Middle frontal gyrus (tissue), 1 donor: ENCODE data around the gene TGFB3.
"Not testable (repeated sequence)": the region's sequence is repeated elsewhere in the genome, so short reads cannot be mapped to it uniquely, and the experiment has no call there.

Experiments used
- DNase-seq: peaks from one replicate; pipeline ENCODE4 v3.0.0-alpha.2; 2015; ENCODE audit warnings: low spot score; ENCODE audit errors: extremely low spot score

Gene TGFB3

GRCh38 chr14:75981426-75982265, at the start of gene TGFB3:
TGFB3 (minus strand) TSS chr14:75981995; CDS start chr14:75980893, 1,102 bp downstream.
- no peak for DNase-seq

DNA sequence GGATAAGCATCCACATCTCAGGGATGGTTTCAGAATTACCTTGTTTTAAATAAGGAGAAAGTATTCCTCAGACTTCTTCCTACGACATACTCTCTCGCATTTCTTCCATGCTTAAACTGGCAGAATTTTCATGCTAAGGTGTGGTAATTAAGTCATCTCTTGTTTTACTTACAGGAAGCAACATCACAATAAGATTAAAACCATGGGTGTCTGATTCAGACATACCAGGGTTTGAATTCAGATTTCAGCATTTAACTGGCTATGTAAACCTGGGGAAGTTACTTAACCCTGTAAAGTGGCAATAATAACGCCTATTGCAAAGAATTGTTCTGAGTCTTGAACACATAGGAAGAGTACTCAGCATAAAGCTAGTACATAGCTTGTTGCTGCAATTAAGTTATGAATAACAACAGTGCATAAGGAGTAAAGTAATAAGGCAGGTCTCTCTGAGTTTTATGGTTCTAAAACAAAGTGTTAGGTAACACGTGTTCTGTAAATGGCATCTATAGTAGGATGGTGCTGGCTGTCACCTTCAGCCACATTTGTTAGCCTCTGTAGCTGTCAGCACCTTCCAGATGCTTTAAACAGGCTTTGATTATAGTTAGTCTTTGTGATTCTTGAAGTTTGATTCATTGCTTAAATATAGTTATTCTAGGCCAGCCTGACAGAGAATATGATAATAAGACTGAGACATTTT, 42.6 kb upstream of the TGFB3 start:
- DNase-seq = no peak

GRCh38 chr14:76023757-76024156, 42.0 kb upstream of the TGFB3 start:
- DNase-seq = no peak

- no peak for DNase-seq
Observed at GRCh38 chr14:76022991-76023390, 41.2 kb upstream of the TGFB3 start.

DNA sequence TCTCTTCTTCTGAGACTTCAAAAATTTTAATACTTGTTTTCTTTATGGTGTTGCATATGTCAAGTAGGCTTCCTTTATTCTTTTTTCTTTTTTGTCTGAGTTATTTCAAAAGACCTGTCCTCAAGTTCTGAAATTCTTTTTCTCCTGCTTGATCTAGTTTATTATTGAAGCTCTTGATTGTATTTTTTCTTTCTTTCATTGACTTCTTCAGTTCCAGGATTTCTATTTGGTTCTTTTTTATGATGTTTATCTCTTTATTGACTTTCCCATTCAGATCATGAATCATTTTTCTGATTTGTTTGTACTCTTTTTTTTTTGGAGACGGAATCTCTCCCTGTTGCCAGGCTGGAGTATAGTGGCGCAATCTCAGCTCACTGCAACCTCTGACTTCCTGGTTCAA, 37.9 kb upstream of the TGFB3 start:
- DNase-seq = no peak

DNA sequence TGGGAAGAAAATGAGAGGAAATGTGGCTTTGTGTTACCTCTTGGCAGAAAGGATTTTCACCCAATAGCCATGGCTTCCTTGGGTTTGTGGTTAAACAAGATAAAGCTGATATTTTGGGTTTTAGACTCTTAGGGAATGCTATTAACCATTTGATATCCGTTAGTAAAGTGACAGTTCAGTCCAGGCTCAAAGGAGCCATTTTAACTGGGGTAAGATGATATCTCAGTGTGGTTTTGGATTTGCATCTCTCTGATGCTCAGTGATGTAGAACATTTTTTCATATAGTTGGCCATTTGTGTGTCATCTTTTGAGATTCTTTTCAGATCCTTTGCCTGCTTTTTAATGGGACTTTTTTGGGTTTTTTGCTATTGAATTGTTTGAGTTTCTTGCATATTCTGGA, 33.9 kb upstream of the TGFB3 start:
- DNase-seq = no peak

- no peak for DNase-seq
Observed at GRCh38 chr14:76015191-76015590, 33.4 kb upstream of the TGFB3 start.

DNA sequence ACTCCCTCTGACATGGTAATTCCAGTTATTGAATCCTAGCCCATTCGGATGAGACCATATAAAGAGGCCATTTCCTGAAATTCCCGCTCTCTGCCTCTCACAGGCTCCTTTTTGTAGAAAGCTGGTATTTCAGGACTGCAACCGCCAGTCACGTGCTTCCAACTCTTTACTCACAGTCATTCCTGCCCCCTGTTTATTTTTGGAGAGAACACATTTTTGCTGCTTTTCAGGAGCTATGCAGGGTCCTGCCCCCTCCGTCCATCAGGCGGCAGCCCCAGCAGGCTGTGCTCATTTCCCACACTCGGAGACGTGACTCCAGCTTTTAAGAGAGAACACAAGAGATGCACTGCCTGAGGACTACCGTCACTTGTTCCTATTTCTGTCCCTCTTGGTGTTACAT, 30.6 kb upstream of the TGFB3 start:
- no peak for DNase-seq

DNA sequence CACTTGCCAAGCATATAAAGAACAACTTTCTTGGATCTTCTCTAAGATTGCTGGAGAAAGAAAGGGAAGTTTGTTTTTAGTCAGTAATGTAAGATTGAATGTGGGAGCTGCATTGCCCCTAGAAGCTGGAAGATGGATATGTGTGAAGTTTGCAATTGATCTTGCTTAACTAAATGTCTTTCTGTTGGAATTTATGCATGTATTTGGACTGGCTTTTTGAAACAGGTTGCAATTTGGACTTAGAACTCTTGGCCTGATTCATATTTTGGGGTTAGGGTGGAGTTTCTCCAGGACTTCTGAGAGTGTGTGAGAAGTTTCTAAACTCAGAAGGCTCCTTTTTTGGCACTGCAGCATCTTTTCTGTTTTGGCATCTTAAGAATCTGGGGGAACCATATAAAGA, 30.1 kb upstream of the TGFB3 start:
- DNase-seq = no peak

DNA sequence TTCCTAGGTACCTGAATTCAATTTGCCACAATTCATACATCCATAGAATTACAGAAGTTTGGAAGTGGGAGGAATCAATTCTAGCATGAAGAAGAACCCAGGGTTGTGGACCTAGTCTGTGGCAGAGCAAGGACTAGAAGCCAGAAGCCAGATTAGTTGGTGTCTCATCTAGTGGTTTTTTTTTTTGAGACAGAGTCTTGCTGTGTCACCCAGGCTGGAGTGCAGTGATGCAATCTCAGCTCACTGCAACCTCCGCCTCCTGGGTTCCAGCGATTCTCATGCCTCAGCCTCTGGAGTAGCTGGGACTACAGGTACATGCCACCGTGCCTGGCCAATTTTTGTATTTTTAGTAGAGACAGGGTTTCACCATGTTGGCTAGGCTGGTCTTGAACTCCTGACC, 27.8 kb upstream of the TGFB3 start:
- not testable (repeated sequence) for DNase-seq

DNA sequence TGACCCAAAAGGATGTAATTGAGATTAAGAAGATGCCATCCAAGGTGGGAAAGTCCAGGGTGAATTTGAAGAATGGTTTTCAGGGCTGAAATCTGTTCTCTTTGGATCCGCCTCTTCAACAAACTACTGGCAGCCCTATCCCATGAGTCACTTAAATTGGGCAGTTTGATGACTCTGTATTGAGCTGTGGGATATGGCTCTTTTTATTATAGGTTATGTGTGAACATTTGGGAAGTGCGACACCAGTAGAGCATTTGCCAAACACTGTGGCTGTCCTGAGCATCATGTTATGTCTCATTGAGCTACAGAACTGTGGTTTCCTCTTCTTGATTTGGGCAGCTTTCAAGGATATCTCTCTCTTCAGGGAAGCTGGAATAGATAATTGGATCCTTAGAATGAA, 26.1 kb upstream of the TGFB3 start:
- DNase-seq = no peak

- no peak for DNase-seq
Observed at GRCh38 chr14:76007379-76007778, 25.6 kb upstream of the TGFB3 start.

GRCh38 chr14:76006253-76006652, 24.5 kb upstream of the TGFB3 start:
- DNase-seq = no peak

DNA sequence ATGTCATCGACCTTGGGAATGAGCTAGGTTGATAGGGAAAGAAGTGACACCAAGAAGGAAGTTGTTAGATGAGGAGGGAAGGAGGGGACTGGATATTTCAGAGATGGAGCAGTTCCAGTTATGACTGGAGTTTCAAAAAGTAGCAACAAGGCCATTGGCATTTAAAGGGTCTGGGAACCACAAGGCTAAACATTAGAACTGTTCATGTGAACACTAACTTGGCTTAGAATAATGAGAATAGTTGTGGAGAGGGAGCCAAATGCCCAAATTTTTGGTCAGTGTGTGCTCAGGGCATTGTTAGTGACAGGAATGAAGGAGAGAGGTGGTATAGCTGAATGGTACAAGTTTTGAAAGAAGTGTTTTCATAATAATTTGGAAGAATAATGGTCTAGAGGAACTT, 20.6 kb upstream of the TGFB3 start:
- DNase-seq = no peak

GRCh38 chr14:75999511-76000190, 17.9 kb upstream of the TGFB3 start:
- DNase-seq = no peak

DNA sequence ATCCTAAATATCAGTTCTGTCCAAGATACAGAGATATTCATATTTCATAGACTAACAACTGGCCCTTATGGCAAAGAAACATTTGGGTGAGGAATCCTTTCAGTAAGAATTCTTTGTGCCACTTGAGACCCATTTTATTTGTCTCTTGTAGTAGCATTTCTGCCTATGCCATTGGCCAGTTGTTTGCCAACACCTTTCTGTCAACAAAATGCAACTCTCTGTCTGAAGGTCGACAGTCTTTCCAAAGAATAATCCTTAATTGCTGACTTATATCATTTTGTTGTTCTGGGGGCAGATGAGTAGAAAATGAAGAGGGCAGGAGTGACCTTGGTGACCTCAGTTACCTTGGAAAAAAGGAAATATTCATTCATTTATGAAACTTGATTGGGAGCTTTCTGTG, 14.7 kb upstream of the TGFB3 start:
- DNase-seq = no peak

GRCh38 chr14:75995372-75996041, 13.7 kb upstream of the TGFB3 start:
- DNase-seq = no peak

- DNase-seq = no peak
Observed at GRCh38 chr14:75993567-75994041, 11.8 kb upstream of the TGFB3 start.

GRCh38 chr14:75991753-75992152, 10.0 kb upstream of the TGFB3 start:
- DNase-seq = no peak

- DNase-seq = no peak
Observed at GRCh38 chr14:75990297-75990696, 8.5 kb upstream of the TGFB3 start.

- no peak for DNase-seq
Observed at GRCh38 chr14:75989134-75989533, 7.3 kb upstream of the TGFB3 start.
